ENCODE measurements around the gene NDUFB7.
"Not testable (repeated sequence)": the region's sequence is repeated elsewhere in the genome, so short reads cannot be mapped to it uniquely, and the experiment has no call there.

NDUFB7 gene

GRCh38 chr19:14575428-14575980, 3.6 kb upstream of the NDUFB7 start:
- DNase-seq = peak in 1 of 10 donors; percentile 8
- intact Hi-C loops (cut with DNase I) = loop anchor here (2.0 kb wide), 1 partner anchor 313 kb away; no protein-coding TSS in a partner anchor

- intact Hi-C loops (cut with DNase I) = no loop called here
- DNase-seq = peak in 1 of 10 donors; percentile 78
These were observed 870 bp downstream of the NDUFB7 start for GRCh38 chr19:14570864-14571527.

GRCh38 chr19:14567079-14567478, 4.8 kb downstream of the NDUFB7 start:
- intact Hi-C loops (cut with DNase I) = no loop called here
- DNase-seq = peak in 2 of 10 donors; percentile 62 to 75

- intact Hi-C loops (cut with DNase I) = no loop called here
- DNase-seq = peak in 1 of 10 donors; percentile 65
These were observed 5.2 kb downstream of the NDUFB7 start for GRCh38 chr19:14566712-14567077.

GRCh38 chr19:14565765-14566711, 5.8 kb downstream of the NDUFB7 start:
- intact Hi-C loops (cut with DNase I) = no loop called here

GRCh38 chr19:14565298-14565679, 6.6 kb downstream of the NDUFB7 start:
- intact Hi-C loops (cut with DNase I) = no loop called here
- peak in 8 of 10 donors; percentile 50 to 95 (median 69) for DNase-seq

More at GRCh38 chr19:14565765-14566711, 5.8 kb downstream of the NDUFB7 start:
- DNase-seq = peak in 1 of 10 donors; percentile 62

- DNase-seq; intact Hi-C loops (cut with DNase I): not testable (repeated sequence)
These were observed 7.1 kb downstream of the NDUFB7 start for GRCh38 chr19:14564652-14565297.

GRCh38 chr19:14563989-14564651, 7.7 kb downstream of the NDUFB7 start:
- intact Hi-C loops (cut with DNase I) = no loop called here
- no peak for DNase-seq

GRCh38 chr19:14563590-14563926, 8.3 kb downstream of the NDUFB7 start:
- no peak for DNase-seq
- intact Hi-C loops (cut with DNase I) = no loop called here

GRCh38 chr19:14562660-14563589, 8.9 kb downstream of the NDUFB7 start:
- no peak for DNase-seq
- intact Hi-C loops (cut with DNase I) = no loop called here

GRCh38 chr19:14561847-14562351, 10.0 kb downstream of the NDUFB7 start:
- peak in 9 of 10 donors; percentile 43 to 93 (median 58) for DNase-seq
- intact Hi-C loops (cut with DNase I) = no loop called here

GRCh38 chr19:14561249-14561648, 10.6 kb downstream of the NDUFB7 start:
- intact Hi-C loops (cut with DNase I) = no loop called here
- peak in 1 of 10 donors; percentile 75 for DNase-seq

GRCh38 chr19:14560776-14561108, 11.1 kb downstream of the NDUFB7 start:
- DNase-seq = no peak
- intact Hi-C loops (cut with DNase I) = no loop called here

- no peak for DNase-seq
- intact Hi-C loops (cut with DNase I) = no loop called here
These were observed 11.7 kb downstream of the NDUFB7 start for GRCh38 chr19:14559916-14560775.

- intact Hi-C loops (cut with DNase I) = no loop called here
These were observed 13.3 kb downstream of the NDUFB7 start for GRCh38 chr19:14558370-14559066.

GRCh38 chr19:14556662-14557188, 15.1 kb downstream of the NDUFB7 start:
- DNase-seq = peak; percentile 53 to 97 (median 83)
- intact Hi-C loops (cut with DNase I) = no loop called here

More at GRCh38 chr19:14558370-14559066, 13.3 kb downstream of the NDUFB7 start:
- peak in 1 of 10 donors; percentile 82 for DNase-seq

Data from posterior cingulate gyrus (tissue), 11 donors.